ENCODE data around the gene SAMD1. TPM values are rescaled to one million over a fixed set of nuclear protein-coding genes. Genes with fewer than 3 reads are reported as not detected.

Gene SAMD1
- total RNA-seq, 2 experiments from 2014 or later, result 29.4 to 30.1 TPM

- peaks cover 11% of the 10 kb centered on the region for H3K4me1 ChIP-seq (ENCODE audit: insufficient read depth, low read length)
- TF ChIP-seq CTCF (IDR thresholded peaks at IDR 0.05), result no peak
- Mint-ChIP-seq H3K27ac (peak overlapping the region; percentile 76), H3K4me3 (peak overlapping the region; percentile 55), H3K36me3 (ENCODE audit: low read depth) (peaks cover 35% of the 10 kb centered on the region), H3K9me3 (peaks cover 4% of the 10 kb centered on the region), H3K27me3 (no peaks in the 10 kb centered on the region), H3K4me1 (ENCODE audit: low read depth) (peaks cover 21% of the 10 kb centered on the region)
- no peak overlapping the region for H3K27ac ChIP-seq (ENCODE audit: low read depth in 1 of 2, low read length in 2 of 2)
- H3K4me3 ChIP-seq (ENCODE audit: low read length), result no peak overlapping the region
- ATAC-seq (ENCODE audit: poor library complexity) (no peak), DNase-seq (no peak)
- H3K27me3 ChIP-seq (ENCODE audit: control insufficient read depth in 1 of 2, insufficient read depth in 2 of 2, low read length in 2 of 2), result no peaks in the 10 kb centered on the region
- intact Hi-C loops (cut with DNase I, micrococcal nuclease), result no loop called here
- H3K9me3 ChIP-seq (ENCODE audit: control insufficient read depth in 1 of 2, insufficient read depth in 1 of 2, low read length in 2 of 2), result peaks cover 5 to 7% of the 10 kb centered on the region in 2 experiments
- ChIA-PET POLR2A (interaction anchor here (0.9 to 1.1 kb wide), 2 partner anchors 20 to 42 kb away, joined by 3 to 4 read pairs; partner anchors contain the start of gene ASF1B), CTCF (interaction anchor here (1.4 kb wide), 1 partner anchor 36 kb away, joined by 3 read pairs; no protein-coding TSS in a partner anchor)
- peaks cover 15% of the 10 kb centered on the region for H3K36me3 ChIP-seq (ENCODE audit: insufficient read depth, low read length)
Measured at GRCh38 chr19:14094854-14095253, 4.3 kb upstream of the SAMD1 start.

- Histone ChIP-seq H3K4me1 (ENCODE audit: insufficient read depth, low read length) (peaks cover 21% of the 10 kb centered on the region), H3K27me3 (ENCODE audit: control insufficient read depth in 1 of 2, insufficient read depth in 2 of 2, low read length in 2 of 2) (no peaks in the 10 kb centered on the region), H3K36me3 (ENCODE audit: insufficient read depth, low read length) (peaks cover 21% of the 10 kb centered on the region), H3K4me3 (ENCODE audit: low read length) (no peak overlapping the region), H3K27ac (ENCODE audit: low read depth in 1 of 2, low read length in 2 of 2) (no peak overlapping the region), H3K9me3 (ENCODE audit: control insufficient read depth in 1 of 2, insufficient read depth in 1 of 2, low read length in 2 of 2) (peaks cover 5 to 7% of the 10 kb centered on the region in 2 experiments)
- ChIA-PET POLR2A (interaction anchor here (0.6 to 3.6 kb wide), 3 partner anchors 44 to 213 kb away, joined by 3 to 39 read pairs (median 5); partner anchors contain the start of gene ASF1B), CTCF (interaction anchor here (2.2 kb wide), 1 partner anchor 43 kb away, joined by 8 read pairs; the partner anchor contains the start of gene ASF1B)
- Mint-ChIP-seq H3K9me3 (peaks cover 4% of the 10 kb centered on the region), H3K27me3 (no peaks in the 10 kb centered on the region), H3K4me3 (peak overlapping the region; percentile 87), H3K27ac (peak overlapping the region; percentile 69), H3K4me1 (ENCODE audit: low read depth) (peaks cover 27% of the 10 kb centered on the region), H3K36me3 (ENCODE audit: low read depth) (peaks cover 46% of the 10 kb centered on the region)
- TF ChIP-seq CTCF (IDR thresholded peaks at IDR 0.05), result no peak
- DNase-seq, result no peak
- ATAC-seq (ENCODE audit: poor library complexity), result no peak
- intact Hi-C loops (cut with DNase I, micrococcal nuclease), result loop anchor here in 1 of 2 experiments (2.0 kb wide), 2 partner anchors 22 to 42 kb away; no protein-coding TSS in a partner anchor
Measured at GRCh38 chr19:14093117-14093823, 2.7 kb upstream of the SAMD1 start.

GRCh38 chr19:14091813-14092462 lies 1.4 kb upstream of the SAMD1 start:
- POLR2A ChIA-PET, result interaction anchor here (0.8 to 3.6 kb wide), 9 partner anchors 10 to 1300 kb away, joined by 3 to 39 read pairs (median 6); partner anchors contain the start of genes ASF1B, IL27RA, JUNB and MISP3
- intact Hi-C loops (cut with DNase I, micrococcal nuclease), result loop anchor here (1.0 to 2.0 kb wide), 3 partner anchors 23 to 43 kb away; partner anchors contain the start of gene PRKACA (in 1 of the 2)
- peak overlapping the region; percentile 43 to 84 for H3K27ac ChIP-seq (ENCODE audit: low read depth in 1 of 2, low read length in 2 of 2)

More at GRCh38 chr19:14091813-14092462, 1.4 kb upstream of the SAMD1 start:
- H3K4me3 ChIP-seq (ENCODE audit: low read length), result peak overlapping the region; percentile 71
- peak in 8 of 14 experiments; percentile 38 to 65 (median 54) for DNase-seq
- peak overlapping the region; percentile 100 for H3K4me3 Mint-ChIP-seq
- H3K27me3 Mint-ChIP-seq, result no peaks in the 10 kb centered on the region
- ATAC-seq (ENCODE audit: poor library complexity), result peak; percentile 11
- H3K36me3 ChIP-seq (ENCODE audit: insufficient read depth, low read length), result peaks cover 18% of the 10 kb centered on the region
- H3K36me3 Mint-ChIP-seq (ENCODE audit: low read depth), result peaks cover 39% of the 10 kb centered on the region
- CTCF ChIA-PET, result interaction anchor here (0.6 to 2.2 kb wide), 4 partner anchors 20 to 304 kb away, joined by 3 to 8 read pairs (median 4); partner anchors contain the start of genes ASF1B and MISP3
- H3K4me1 ChIP-seq (ENCODE audit: insufficient read depth, low read length), result peaks cover 21% of the 10 kb centered on the region
- H3K9me3 ChIP-seq (ENCODE audit: control insufficient read depth in 1 of 2, insufficient read depth in 1 of 2, low read length in 2 of 2), result peaks cover 5 to 7% of the 10 kb centered on the region in 2 experiments
- H3K27ac Mint-ChIP-seq, result peak overlapping the region; percentile 87
- H3K4me1 Mint-ChIP-seq (ENCODE audit: low read depth), result peaks cover 27% of the 10 kb centered on the region
- TF ChIP-seq CTCF (IDR thresholded peaks at IDR 0.05), result no peak
- no peaks in the 10 kb centered on the region for H3K27me3 ChIP-seq (ENCODE audit: control insufficient read depth in 1 of 2, insufficient read depth in 2 of 2, low read length in 2 of 2)
- peaks cover 4% of the 10 kb centered on the region for H3K9me3 Mint-ChIP-seq
